B cell (primary cell): Measurements from ENCODE around the gene CYP3A5. TPM values are rescaled to one million over a fixed set of nuclear protein-coding genes. Genes with fewer than 3 reads are reported as not detected.

Experiments
- ATAC-seq: fragments of 200-7000 bp; cut with Tn5 transposase; one replicate; pipeline ENCODE4 v1.10.0; 2021; ENCODE audit warnings: low read depth, mild to moderate bottlenecking, moderate number of reproducible peaks, moderate library complexity
- CTCF ChIA-PET: fragments of 350-600 bp; sonication (Branson Sonifier 250); formaldehyde crosslinking; loops from one replicate; lab custom pipeline; 2021; ENCODE audit warnings: antibody characterized with exemption, inconsistent platforms; lab: Charles Lee
- POLR2A ChIA-PET: fragments of 350-600 bp; sonication (Branson Sonifier 250); formaldehyde crosslinking; loops from one replicate; lab custom pipeline; 2021; ENCODE audit warnings: antibody characterized with exemption; lab: Charles Lee
- DNase-seq: peaks from one replicate; pipeline ENCODE4 v3.0.0; 2013
- H2AFZ ChIP-seq: 2 replicates; pipeline ENCODE4 v1.6.1; 2012; ENCODE audit warnings: mild to moderate bottlenecking, low read depth, low read length; ENCODE audit not compliant: insufficient read depth, poor library complexity, severe bottlenecking
- H3K27ac ChIP-seq, 2 donors: 1 replicate in 1 of 2; 2 replicates in 1 of 2; pipeline ENCODE4 v1.5.1; 2012 to 2013; ENCODE audit warnings: low read length in 2 of 2, mild to moderate bottlenecking in 2 of 2, moderate library complexity in 1 of 2
- H3K27me3 ChIP-seq, 4 experiments: fragments of 200-600 bp in 1 of 4; sonication (generic) in 1 of 4; replicated peaks in 1 of 4; 1 replicate in 2 of 4; 2 replicates in 2 of 4; pipeline versions ENCODE4 v1.6.1 to v1.7.0; 2013 to 2016; ENCODE audit warnings: low read length in 3 of 4, mild to moderate bottlenecking in 2 of 4, mixed read lengths in 1 of 4, moderate library complexity in 1 of 4; ENCODE audit not compliant: insufficient read depth in 4 of 4, control insufficient read depth in 3 of 4; ENCODE audit errors: control extremely low read depth in 1 of 4
- H3K36me3 ChIP-seq, 2 experiments: replicated peaks in 1 of 2; 1 replicate in 1 of 2; 2 replicates in 1 of 2; pipeline versions ENCODE4 v1.6.1 to v1.7.1; 2013; ENCODE audit warnings: low read length in 1 of 2; ENCODE audit not compliant: insufficient read depth in 2 of 2, control insufficient read depth in 1 of 2; ENCODE audit errors: control extremely low read depth in 1 of 2, extremely low read depth in 1 of 2
- H3K4me1 ChIP-seq, 2 donors: fragments of 200-600 bp in 1 of 2; sonication (generic) in 1 of 2; 1 replicate in 1 of 2; 2 replicates in 1 of 2; pipeline versions ENCODE4 v1.5.1 to v1.6.1; 2013 to 2017; ENCODE audit warnings: low read length in 2 of 2; ENCODE audit not compliant: control insufficient read depth in 2 of 2, insufficient read depth in 2 of 2
- H3K4me2 ChIP-seq: replicated peaks from 2 replicates; pipeline ENCODE3; 2012; ENCODE audit warnings: mild to moderate bottlenecking, low read depth, low read length; ENCODE audit not compliant: poor library complexity, severe bottlenecking
- H3K4me3 ChIP-seq, 5 experiments: fragments of 200-600 bp in 1 of 5; sonication (generic) in 1 of 5; 1 replicate in 3 of 5; 2 replicates in 2 of 5; pipeline versions ENCODE4 v1.5.1 to v1.7.0; 2011 to 2016; ENCODE audit warnings: low read length in 4 of 5, mild to moderate bottlenecking in 4 of 5, low read depth in 2 of 5, control low read depth in 1 of 5, moderate library complexity in 1 of 5; ENCODE audit not compliant: insufficient read depth in 1 of 5; ENCODE audit errors: control extremely low read depth in 1 of 5, extremely low read depth in 1 of 5
- H3K79me2 ChIP-seq: fragments of 200-600 bp; sonication (generic); one replicate; pipeline ENCODE4 v1.6.0; 2016; ENCODE audit warnings: low read length; ENCODE audit not compliant: control insufficient read depth, insufficient read depth
- H3K9ac ChIP-seq: fragments of 200-600 bp; sonication (generic); 2 replicates; pipeline ENCODE4 v1.6.1; 2017; ENCODE audit warnings: mild to moderate bottlenecking, low read length, moderate library complexity
- H3K9me3 ChIP-seq, 3 donors: one replicate each; pipeline versions ENCODE4 v1.6.1 to v1.7.1; 2013; ENCODE audit warnings: low read length in 2 of 3; ENCODE audit not compliant: control insufficient read depth in 2 of 3, insufficient read depth in 1 of 3; ENCODE audit errors: control extremely low read depth in 1 of 3
- H4K20me1 ChIP-seq: 2 replicates; pipeline ENCODE4 v1.6.0; 2012; ENCODE audit warnings: mild to moderate bottlenecking, low read length; ENCODE audit not compliant: insufficient read depth, control insufficient read depth, poor library complexity, severe bottlenecking
- H3K27ac Mint-ChIP-seq: one replicate; pipeline ENCODE4 v1.8.0; 2021; ENCODE audit warnings: mixed read lengths
- H3K27me3 Mint-ChIP-seq: one replicate; pipeline ENCODE4 v1.8.0; 2021; ENCODE audit warnings: mixed read lengths
- H3K4me1 Mint-ChIP-seq: one replicate; pipeline ENCODE4 v1.8.0; 2021; ENCODE audit warnings: mixed read lengths
- H3K4me3 Mint-ChIP-seq: one replicate; pipeline ENCODE4 v1.8.0; 2021; ENCODE audit warnings: mixed read lengths
- H3K9me3 Mint-ChIP-seq: one replicate; pipeline ENCODE4 v1.8.0; 2022; ENCODE audit warnings: mixed read lengths; ENCODE audit not compliant: insufficient read depth
- EZH2 ChIP-seq: IDR thresholded peaks from 2 replicates; pipeline ENCODE4 v1.6.1; 2012; ENCODE audit warnings: borderline replicate concordance, low read depth, mild to moderate bottlenecking, moderate library complexity, low read length; ENCODE audit not compliant: insufficient read depth, poor library complexity, severe bottlenecking
- WGBS: methylation state at CpG from one replicate; pipeline ENCODE4 v1.1.5; 2013; ENCODE audit warnings: missing lambda C conversion rate; ENCODE audit not compliant: insufficient coverage; 5-methylcytosine and 5-hydroxymethylcytosine counted together
- intact Hi-C: fragments of 100-400 bp; cut with micrococcal nuclease; formaldehyde crosslinking; loops from one replicate; pipeline ENCODE4 v1.10.0; 2022
- polyA plus RNA-seq: library from polyadenylated mRNA; depleted of rRNA; stranded (reverse); fragments of >200 nt; gene quantifications from 2 replicates; pipeline ENCODE4 v1.2.3, GENCODE V29; 2012
- total RNA-seq, 2 donors: library from RNA; stranded (reverse); fragments of 120-200 nt in 1 of 2; gene quantifications; 1 replicate in 1 of 2; 2 replicates in 1 of 2; pipeline versions ENCODE4 v1.2.3 to v1.2.4, GENCODE V29; 2013 to 2022
- TF ChIP-seq, protein P1 (sequence below): fragments of 200-600 bp; IDR thresholded peaks from one replicate; pipeline ENCODE4 v1.8.0; 2022; ENCODE audit warnings: antibody characterized with exemption, mild to moderate bottlenecking

Gene CYP3A5
- total and polyA plus RNA-seq, 2 donors (not counting 1 experiment from before 2014, with no cell fraction given), result not detected

DNA sequence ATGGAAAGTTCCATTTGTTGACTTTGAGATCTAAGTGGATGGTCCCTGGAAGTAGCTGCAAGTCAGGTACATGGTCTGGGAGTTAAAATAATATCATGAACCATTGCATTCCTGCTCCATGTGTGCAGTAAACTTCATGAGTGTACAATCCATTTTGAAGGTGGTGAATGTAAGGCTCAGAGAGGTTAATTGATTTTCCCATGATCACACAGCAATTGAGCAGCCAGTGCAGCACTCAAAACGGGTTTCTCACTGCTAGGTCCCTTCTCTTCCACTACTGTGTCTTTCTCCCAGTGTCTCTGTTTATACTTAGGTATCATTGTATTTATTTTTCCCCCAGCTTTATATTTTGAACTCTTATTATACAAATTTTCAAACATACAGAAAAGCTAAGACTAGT, 53.1 kb downstream of the CYP3A5 start:
- CTCF ChIA-PET, result no interaction called here
- peaks cover 2% of the 10 kb centered on the region for H3K4me1 Mint-ChIP-seq
- no CpG with 5 or more reads among the region's 1 CpG for WGBS

DNA sequence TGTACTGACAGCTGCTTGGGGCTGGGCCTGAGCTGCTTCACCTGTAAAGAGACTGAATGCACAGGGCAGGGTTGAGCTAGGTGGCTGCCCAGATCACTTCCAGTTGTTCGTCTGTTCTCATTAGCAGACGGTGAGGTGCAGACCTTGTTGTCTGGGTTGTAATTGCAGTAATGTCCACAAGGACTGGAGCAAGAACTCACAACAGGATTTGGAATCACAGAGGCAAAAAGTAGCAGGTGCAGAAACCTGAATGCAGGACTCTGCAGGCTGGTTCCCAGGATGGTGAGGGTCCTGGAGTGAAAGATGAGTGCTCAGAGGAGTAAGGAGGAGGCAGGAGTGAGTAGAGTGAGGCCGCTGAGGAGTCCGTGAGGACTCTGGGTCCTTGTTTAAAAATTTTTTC, 53.8 kb downstream of the CYP3A5 start:
- no peaks in the 10 kb centered on the region for H3K27me3 ChIP-seq
- Mint-ChIP-seq H3K27me3 (no peaks in the 10 kb centered on the region), H3K9me3 (no peaks in the 10 kb centered on the region), H3K4me1 (peaks cover 2% of the 10 kb centered on the region), H3K27ac (no peak overlapping the region), H3K4me3 (no peak overlapping the region)
- peaks cover 21% of the 10 kb centered on the region for H4K20me1 ChIP-seq
- no peak overlapping the region for H3K27ac ChIP-seq
- no peak overlapping the region for H3K4me3 ChIP-seq
- H3K9ac ChIP-seq, result no peak overlapping the region
- no peaks in the 10 kb centered on the region for H3K9me3 ChIP-seq
- no peak for ATAC-seq
- H3K4me1 ChIP-seq, result no peaks in the 10 kb centered on the region
- WGBS, result 98% methylated on average over 4 of the region's 4 CpGs
- peaks cover 24% of the 10 kb centered on the region for H3K79me2 ChIP-seq
- CTCF ChIA-PET, result no interaction called here
- TF ChIP-seq EZH2, result no peak
- TF ChIP-seq, protein P1, sequence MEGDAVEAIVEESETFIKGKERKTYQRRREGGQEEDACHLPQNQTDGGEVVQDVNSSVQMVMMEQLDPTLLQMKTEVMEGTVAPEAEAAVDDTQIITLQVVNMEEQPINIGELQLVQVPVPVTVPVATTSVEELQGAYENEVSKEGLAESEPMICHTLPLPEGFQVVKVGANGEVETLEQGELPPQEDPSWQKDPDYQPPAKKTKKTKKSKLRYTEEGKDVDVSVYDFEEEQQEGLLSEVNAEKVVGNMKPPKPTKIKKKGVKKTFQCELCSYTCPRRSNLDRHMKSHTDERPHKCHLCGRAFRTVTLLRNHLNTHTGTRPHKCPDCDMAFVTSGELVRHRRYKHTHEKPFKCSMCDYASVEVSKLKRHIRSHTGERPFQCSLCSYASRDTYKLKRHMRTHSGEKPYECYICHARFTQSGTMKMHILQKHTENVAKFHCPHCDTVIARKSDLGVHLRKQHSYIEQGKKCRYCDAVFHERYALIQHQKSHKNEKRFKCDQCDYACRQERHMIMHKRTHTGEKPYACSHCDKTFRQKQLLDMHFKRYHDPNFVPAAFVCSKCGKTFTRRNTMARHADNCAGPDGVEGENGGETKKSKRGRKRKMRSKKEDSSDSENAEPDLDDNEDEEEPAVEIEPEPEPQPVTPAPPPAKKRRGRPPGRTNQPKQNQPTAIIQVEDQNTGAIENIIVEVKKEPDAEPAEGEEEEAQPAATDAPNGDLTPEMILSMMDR, result no peak
- peaks cover 1 to 86% of the 10 kb centered on the region in 2 experiments for H3K36me3 ChIP-seq
- intact Hi-C loops, result no loop called here
- H3K4me2 ChIP-seq, result no peak overlapping the region
- POLR2A ChIA-PET, result no interaction called here
- no peak for DNase-seq
- H2AFZ ChIP-seq, result no peak overlapping the region

More for the DNA sequence above, 53.1 kb downstream of the CYP3A5 start:
- Histone ChIP-seq H3K9ac (no peak overlapping the region), H3K4me3 (no peak overlapping the region), H3K27me3 (no peaks in the 10 kb centered on the region), H2AFZ (no peak overlapping the region), H3K4me1 (no peaks in the 10 kb centered on the region), H4K20me1 (peaks cover 21% of the 10 kb centered on the region), H3K79me2 (peaks cover 24% of the 10 kb centered on the region), H3K27ac (no peak overlapping the region), H3K4me2 (no peak overlapping the region), H3K9me3 (no peaks in the 10 kb centered on the region), H3K36me3 (peaks cover 1 to 81% of the 10 kb centered on the region in 2 experiments)
- Mint-ChIP-seq H3K9me3 (no peaks in the 10 kb centered on the region), H3K4me3 (no peak overlapping the region), H3K27me3 (no peaks in the 10 kb centered on the region), H3K27ac (no peak overlapping the region)
- DNase-seq, result no peak
- TF ChIP-seq EZH2, result no peak
- TF ChIP-seq, protein P1, result no peak
- intact Hi-C loops, result no loop called here
- POLR2A ChIA-PET, result no interaction called here
- no peak for ATAC-seq
